CD4-positive, alpha-beta T cell treated with Interleukin-17A for 1 hour (primary cell): ENCODE measurements around the gene CREBL2.
"Not testable (repeated sequence)": the region's sequence is repeated elsewhere in the genome, so short reads cannot be mapped to it uniquely, and the experiment has no call there.

Experiments used
- DNase-seq: peaks from one replicate; pipeline ENCODE4 v3.0.0-alpha.2; 2020

CREBL2 gene

DNA sequence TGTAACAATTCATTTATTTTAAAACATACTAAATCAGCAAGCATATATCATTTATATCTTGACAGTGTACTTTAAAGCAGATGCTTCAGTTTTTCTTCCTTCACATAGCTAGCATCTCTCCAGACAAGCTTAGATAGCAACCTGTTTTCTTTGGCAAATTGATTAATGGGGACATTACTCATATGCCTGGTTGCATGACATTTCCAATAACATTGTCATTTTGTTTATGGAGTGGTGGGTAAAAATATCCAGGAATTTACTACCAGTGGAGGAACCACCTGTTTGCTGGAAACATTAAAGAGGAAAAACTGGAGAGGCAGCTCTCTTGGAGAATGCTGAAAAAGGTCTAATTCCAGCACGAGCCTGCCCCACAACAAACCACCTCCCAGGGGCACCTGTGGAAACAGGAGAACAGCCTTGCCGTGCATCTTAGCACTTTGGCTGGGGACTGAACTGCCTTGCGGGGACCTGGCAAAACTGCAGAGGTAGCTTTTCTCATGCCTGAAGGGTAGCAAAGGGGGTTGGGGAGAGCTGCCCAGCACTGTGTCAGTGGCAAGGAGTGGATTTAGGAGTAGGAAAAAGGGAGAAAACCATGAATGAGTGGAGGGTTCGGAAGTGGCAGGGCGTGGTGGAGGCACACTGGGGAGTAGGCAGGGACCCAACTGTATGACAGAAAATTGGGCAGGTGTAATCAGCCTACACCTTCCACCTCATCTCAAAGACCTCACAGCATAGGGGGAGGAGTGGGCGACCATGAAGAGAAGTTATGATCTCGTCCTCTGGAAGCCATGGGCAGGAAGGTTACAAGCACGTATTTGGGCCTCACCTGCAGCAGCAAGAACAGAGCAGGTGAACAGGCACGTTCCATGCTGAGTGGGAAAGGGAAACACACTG is 11.7 kb upstream of the CREBL2 start:
- no peak for DNase-seq

DNA sequence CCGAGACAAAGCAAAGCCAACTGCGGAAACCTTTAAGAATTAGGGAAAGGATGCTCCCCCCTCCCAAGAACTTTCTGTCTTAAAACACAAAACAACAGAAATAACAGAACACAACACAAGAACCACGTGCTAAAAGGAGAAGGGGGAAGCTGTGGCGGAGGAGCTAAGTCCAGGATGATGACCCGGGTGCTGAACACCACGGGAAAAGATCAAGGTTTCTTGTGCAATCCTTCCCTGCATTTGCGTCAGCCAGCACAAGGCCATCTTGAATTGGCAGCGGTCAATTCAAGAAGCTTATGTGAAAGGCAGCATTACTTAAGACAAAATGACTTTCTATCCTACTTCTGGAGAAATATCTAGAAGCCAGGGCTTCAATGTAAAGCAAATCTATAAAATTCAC is 11.0 kb upstream of the CREBL2 start:
- DNase-seq = no peak

DNA sequence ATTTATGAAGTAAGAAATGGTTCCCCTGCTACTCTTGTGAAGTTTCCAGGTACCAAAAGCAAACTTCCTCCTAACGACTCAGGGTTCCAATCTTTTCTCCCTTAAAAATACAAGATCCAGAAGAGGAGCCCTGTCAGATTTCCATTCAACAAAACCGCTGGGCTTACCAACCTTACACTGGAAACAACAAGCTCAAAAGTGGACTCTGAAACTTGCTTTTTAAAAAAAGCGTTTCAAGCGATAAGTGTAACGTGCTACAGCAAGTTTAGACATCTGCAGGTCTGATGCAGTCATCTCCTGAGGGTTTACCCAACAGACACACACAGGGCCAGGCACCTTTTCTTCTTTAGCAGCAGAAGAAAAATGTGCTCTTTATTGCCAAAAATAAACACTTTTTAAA is 6.9 kb upstream of the CREBL2 start:
- DNase-seq = no peak

DNA sequence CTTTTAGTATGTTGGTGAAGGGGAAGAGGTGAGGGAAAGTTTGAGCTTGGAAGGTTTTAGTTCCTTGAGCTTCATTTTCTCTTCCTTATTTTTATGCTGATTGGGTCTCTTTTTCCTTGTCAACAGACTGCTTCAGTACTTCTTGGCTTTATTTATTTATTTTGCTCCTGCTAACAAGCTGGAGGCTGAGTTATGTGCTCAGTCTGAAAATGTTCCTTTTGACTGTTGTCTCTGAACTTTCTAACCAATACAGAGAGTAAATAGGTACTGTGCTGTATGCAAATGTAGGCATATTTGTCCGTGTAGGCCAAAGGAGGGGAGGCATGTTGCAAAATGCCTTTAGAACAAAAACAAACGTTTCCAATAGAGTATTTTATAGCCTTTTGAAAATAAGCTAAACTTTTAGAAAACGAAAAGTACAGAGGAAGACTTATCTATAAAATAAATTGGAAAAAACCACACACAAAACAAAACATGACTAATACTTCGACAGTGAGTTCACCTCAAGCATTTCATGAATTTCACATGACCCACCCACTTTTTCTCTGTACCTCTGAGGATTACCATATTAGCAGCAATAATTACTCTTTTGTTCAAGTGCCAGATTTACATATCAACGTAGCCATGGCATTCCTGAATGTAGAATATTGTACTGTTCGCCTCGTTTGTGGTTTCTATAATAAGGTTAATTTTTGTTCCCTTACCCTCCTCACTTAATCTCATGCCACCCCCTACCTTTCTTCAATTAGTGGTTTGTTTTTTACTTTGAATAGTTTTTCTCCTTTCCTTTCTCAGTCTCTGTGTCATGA is 4.7 kb upstream of the CREBL2 start:
- no peak for DNase-seq

DNA sequence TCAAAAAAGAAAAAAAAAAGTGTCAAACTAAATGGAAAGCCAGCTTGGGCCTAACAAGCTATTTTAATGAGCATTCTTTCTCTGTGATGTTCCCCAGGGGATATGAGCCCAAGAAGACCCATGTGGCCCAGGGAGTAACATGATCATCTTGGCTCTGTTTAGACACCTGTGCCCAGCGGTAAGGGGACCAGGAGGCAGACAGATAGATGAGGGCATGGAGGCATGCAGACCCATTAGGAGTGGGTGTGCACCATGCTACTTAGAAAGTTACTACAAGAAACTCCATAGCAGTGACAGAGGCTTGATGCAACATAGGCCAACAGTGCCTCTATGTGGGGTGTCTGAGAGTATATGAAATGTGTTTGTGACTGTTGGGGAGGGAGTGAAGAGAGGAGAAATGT is 3.1 kb upstream of the CREBL2 start:
- no peak for DNase-seq

DNA sequence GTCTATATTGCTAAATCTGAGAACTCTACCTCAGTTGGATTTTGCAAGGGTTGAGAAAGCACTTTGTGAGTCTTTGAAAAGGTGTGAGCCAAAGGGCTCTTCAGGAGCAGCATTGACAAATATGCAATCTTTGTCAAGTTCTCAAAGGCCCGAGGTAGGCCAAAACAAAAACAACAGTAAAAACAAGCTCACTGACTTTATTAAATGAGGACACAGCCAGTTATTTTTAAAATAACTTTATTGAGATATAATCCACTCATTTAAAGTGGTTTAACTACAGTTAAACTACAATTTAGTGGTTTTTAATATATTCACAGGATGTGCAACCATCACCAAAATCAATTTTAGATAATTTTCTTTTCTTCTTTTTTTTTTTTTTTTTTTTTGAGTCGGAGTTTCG is 2.0 kb upstream of the CREBL2 start:
- DNase-seq = no peak

DNA sequence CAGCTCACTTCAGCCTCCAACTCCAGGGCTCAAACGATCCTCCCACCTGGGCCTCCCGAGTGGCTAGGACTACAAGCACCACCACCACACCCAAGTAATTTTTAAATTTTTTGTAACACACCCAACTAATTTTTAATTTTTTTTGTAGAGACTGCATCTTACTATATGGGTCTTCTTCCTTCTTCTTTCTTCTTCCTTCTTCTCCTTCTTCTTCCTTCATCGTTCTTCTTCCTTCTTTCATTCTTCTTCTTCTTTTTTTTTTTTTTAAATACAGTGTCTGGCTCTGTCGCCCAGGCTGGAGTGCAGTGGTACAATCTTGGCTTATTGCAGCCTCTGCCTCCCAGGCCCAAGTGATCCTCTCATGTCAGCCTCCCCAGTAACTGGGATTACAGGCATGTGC is 965 bp upstream of the CREBL2 start:
- DNase-seq = no peak

DNA sequence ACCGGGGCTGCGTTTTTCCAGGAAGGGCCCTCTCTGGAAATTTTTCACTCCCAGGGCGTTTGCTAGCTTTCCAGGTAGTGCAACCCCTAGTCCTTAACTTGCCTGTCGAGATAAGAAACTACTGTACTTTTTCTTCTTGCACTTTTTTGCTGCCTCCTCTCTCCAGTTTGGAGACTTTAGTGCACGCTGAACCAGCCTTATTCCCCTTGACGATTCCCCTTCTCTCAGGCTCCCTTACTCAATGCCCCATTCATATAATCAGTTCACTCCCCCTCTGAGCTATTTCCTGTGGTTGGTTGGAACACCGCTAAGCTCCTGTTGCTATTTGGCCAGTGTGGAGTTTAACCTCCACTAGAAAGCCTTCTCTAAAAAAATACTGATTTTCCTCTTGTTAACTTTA is 682 bp downstream of the CREBL2 start:
- DNase-seq = peak; percentile 59

DNA sequence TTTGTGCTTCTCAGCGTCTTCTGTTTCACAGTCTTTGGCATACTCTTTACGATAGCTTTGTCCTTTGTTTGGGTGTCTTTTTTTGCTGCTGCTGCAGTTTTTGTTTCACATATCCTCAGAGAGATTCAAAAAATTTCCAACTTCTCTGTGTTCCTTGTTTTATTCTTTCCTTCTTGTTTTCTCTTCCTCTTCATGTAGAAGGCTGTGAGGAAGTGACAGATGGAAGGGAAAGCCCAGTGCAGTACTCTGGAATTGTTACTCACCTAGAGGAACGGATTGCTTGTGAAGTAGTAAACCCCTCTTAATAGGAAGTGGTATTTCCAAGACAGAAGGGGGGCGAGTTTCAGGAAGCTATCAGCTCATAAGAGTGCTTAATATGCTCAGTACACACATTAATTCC is 1.7 kb downstream of the CREBL2 start:
- peak; percentile 39 for DNase-seq

DNA sequence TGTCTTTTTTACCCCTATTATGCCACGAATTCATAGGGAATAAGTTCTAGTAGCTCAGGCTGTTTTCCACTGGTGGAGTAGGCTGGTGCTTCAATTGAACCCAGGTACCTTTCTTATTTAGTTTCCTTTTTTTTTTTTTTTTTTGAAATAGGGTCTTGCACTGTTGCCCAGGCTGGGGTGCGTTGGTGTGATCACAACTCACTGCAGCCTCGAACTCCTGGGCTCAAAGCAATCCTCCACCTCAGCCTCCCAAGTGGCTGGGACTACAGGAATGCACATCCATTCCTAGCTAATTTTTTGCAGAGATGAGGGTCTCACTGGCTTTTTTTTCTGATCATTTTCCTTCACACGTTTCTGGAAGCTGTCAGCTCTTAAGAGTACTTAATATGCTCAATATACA is 2.7 kb downstream of the CREBL2 start:
- no peak for DNase-seq

DNA sequence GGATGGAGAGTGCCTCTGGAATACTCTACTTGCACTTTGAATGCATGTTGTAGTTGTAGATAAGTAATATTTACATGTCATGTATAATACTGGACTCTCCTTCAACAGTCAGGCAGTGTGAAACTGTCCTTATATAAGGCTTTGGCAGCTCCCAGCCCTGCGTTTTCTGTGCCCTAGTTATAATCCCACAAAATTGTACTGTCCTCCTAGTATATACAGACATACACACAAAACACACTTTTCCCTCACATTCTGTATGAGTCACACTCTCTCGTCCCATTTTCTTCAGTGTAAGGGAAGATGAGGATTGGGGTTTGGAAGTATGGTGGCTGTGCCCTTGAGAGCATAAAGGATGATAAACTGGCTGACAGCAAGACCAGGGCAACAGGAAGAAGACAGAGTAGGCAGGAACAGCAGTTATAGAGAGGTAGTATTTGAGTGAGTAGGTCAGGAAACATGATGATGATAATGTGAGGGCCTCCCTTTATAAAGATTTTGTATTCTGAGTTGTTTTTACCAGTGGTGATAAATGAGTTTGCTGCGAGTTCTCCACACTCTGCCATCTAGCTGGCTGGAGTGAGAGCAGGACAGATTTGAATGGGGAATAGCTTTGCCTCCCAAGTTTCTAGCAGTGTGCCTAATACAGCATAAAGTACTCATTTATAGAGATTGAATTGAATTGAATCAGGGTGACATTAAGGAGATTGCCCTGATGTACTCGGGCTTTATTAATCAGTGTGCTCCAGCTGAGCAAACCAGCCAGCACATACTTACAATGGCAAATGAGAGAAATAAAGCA is 5.0 kb downstream of the CREBL2 start:
- peak; percentile 25 for DNase-seq

DNA sequence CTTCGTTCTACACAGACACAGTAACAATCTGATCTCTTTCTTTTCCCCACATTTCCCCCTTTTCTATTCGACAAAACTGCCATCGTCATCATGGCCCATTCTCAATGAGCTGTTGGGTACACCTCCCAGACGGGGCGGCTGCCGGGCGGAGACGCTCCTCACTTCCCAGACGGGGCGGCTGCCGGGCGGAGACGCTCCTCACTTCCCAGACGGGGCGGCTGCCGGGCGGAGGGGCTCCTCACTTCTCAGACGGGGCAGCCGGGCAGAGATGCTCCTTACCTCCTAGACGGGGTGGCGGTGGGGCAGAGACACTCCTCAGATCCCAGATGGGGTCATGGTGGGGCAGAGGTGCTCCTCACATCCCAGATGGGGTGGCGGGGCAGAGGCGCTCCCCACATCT is 6.4 kb downstream of the CREBL2 start:
- not testable (repeated sequence) for DNase-seq

DNA sequence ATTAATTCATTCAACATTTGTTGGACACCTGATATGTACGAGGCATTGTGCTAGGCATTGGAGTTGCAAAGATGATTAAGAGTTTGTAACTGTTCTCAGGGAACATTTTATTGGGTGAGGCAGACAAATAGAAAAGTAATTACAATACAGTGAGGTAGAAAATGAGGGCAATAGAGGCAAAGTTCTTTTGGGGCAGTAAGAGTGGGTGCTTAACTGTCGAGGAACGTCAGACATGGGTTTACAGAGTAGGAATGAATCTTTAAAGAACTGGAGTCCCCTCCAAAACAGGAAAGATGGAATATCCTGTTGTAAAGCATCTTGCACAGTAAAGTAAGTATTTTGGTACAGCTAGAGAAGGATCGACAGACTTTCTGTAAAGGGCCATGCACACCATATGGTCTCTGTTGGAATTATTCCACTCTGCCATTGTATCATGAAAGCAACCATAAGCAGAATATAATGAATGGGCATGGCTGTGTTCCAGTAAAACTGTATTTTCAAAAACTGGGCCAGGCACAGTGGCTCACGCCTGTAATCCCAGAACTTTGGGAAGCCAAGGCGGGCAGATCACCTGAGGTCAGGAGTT is 9.1 kb downstream of the CREBL2 start:
- no peak for DNase-seq

DNA sequence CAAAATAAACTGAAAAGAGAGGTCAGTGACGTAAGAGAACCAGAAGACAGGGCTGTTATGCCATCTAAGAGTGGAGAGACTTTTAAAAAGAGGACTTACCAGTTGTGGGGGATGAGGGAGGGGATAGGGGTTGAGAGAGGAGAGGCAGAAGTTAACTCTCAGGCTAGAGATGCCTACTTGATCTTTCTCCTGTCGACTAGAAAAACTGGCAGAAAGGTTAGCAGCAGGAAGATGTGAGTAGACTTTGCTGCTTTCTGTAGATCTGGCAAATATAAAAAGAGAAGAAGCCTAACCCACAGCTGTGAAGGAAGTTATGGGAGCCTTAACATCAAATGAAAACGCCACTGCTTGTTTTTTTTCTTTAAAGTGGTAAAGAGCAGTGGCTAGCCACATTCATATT is 10.7 kb downstream of the CREBL2 start:
- DNase-seq = peak; percentile 72

DNA sequence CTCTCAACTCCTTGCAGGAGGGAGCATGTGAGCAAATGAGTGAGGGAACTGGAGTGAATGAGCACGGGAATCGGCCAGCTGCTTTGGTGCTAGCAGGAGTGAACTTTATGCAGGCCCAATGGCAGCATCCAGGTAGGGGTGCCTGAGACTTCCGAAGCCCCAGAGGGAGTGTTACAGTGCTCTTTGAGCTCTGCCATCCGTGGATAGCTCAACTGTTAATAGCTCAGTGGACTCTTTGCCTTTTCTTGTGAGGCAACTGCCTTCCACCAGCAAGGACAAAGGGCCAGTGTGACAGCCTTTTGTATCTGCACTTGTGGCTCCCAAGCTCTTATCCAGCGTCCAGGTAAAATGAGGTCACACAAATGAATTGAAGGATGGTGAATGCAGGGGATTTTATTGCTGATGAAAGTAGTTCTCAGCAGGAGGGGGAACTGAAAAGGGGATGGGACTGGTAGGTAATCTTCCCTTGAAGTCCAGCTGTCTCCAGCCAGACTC is 12.9 kb downstream of the CREBL2 start:
- no peak for DNase-seq

DNA sequence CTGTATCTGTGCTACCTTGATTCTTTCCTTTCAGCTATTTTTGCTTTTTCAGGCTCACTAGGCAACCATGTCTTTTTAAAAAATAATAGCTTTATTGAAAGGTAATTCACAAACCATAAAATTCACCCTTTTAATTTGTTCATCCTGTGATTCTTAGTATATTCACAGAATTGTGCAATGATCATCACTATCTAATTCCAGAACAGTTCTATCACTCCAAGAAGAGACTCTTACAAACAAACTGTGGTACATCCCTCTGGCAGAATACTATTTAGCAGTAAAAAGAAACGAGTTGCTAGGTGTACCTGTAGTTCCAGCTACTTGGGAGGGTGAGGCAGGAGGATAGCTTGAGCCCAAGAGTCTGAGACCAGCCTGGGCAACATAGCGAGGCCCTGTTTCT is 14.8 kb downstream of the CREBL2 start:
- no peak for DNase-seq

DNA sequence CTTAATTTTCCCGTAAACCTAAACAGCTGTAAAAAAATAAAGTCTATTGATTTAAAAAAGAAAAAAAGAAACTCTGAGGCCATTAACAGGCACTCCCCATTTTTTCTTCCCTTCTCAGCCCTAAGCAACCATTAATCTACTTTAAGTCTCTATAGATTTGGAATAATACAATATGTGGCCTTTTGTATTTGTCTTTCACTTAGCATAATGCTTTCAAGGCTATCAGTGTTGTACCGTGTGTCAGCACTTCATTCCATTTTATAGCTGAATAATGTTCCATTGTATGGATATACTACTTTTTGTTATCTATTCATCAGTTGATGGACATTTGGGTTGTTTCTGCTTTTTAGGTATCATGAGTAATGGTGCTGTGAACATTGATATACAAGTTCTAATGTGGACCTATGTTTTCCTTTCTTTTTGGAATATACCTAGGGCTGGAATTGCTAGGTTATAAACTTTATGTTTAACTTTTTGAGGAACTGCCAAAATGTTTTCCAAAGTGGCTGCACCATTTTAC is 15.7 kb downstream of the CREBL2 start:
- DNase-seq = no peak

DNA sequence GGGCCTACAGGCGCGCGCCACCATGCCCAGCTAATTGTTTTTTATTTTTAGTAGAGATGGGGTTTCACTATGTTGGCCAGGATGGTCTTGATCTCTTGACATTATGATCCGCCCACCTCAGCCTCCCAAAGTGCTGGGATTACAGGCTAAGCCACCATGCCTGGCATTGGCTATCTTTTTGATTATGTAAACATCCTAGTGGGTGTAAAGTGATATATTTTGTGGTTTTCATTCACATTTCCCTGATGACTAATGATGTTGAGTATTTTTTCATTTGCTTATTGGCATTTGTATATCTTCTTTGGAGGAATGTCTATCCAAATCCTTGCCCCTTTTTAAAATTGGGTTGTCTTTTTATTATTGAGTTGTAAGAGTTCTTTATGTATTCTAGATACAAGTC is 16.3 kb downstream of the CREBL2 start:
- no peak for DNase-seq

DNA sequence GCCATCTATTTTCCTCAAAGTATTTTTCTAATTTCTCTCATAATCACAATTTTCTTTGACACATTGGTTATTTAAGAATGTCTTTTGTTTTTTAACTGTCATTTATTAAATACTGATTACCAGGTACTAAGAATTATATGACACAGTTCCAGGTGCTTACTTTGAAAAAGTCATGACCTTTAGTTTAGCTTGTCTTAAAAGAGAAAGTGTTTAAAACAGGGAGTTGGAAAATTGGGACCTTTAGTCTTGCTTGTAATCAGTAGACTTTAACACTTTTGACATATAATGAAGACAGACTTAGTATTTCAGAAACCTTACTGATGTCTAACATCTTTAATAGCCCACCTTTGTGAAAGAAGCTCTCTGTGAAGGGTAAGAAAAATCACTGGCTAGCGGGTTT is 19.2 kb downstream of the CREBL2 start:
- no peak for DNase-seq

DNA sequence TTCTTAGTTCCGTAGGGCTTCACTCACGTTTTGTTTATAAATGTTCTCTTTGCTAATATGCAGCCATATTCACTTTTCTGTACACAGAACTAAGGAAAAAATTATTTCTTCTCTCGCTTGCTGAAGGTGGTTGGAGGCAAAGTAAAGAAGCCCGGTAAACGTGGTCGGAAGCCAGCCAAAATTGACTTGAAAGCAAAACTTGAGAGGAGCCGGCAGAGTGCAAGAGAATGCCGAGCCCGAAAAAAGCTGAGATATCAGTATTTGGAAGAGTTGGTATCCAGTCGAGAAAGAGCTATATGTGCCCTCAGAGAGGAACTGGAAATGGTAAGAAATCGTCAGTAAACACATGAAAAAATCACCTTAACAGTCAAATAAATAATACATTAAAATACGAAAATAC is 24.0 kb downstream of the CREBL2 start:
- DNase-seq = no peak

DNA sequence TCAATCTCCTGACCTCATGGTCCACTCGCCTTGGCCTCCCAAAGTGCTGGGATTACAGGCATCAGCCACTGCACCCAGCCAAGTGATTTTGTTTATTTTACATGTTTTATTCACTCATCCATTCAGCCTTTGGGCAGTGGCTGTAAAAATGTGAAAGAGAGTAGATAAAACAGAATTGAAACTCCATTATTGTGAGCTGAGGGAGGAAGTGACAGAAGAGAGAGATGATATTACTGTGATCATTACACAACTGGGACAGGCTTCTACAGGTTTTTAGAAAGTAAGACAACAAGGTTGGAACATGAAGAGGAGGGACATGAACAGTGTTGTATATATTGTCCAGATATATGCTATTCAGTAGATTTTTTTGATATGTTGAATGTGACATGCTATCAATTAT is 25.0 kb downstream of the CREBL2 start:
- no peak for DNase-seq

DNA sequence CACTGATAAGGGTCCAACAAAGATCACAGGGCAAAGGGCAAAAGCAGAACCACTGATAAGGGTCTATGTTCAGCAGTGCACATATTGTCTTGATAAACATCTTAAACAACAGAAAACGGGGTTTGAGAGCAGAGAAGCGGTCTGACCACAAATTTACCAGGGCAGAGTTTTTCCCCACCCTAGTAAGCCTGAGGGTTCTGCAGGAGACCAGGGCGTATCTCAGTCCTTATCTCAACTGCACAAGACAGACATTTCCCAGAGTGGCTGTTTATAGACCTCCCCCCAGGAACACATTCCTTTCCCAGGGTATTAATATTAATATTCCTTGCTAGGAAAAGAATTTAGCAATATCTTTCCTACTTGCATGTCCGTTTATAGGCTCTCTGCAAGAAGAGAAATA is 28.3 kb downstream of the CREBL2 start:
- not testable (repeated sequence) for DNase-seq

DNA sequence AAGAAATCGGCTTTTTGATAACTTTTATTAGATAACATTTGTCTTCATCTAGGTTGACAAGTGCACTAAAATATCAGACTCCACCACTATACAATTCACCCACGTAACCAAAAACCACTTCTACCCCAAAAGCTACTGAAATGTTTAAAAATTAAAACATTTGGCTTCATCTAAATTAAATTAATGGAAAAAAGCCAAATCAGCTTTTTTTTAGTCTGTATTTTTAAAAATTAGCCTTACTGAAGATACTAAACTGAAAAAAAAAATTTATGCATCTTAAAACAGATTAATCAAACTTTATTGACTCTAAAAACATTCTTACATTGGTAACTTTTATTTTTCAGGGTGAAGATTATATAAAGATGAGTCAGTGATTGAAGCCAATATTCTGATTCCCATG is 30.0 kb downstream of the CREBL2 start:
- no peak for DNase-seq
